ENCODE measurements around the gene WNK1. TPM values are rescaled to one million over a fixed set of nuclear protein-coding genes. Genes with fewer than 3 reads are reported as not detected.

Gene WNK1
- total RNA-seq, 2 experiments from 2014 or later = 84.1 to 131 TPM

- Histone ChIP-seq H3K27ac (ENCODE audit: low read depth, low read length, poor library complexity, severe bottlenecking) (no peak overlapping the region), H3K4me1 (ENCODE audit: insufficient read depth, low read length, poor library complexity, severe bottlenecking) (peaks cover 6% of the 10 kb centered on the region), H2AFZ (ENCODE audit: low read length) (no peak overlapping the region), H3K36me3 (ENCODE audit: insufficient read depth, low read length) (peaks cover 71% of the 10 kb centered on the region), H3K79me2 (ENCODE audit: insufficient read depth, low read depth, low read length) (peaks cover 25% of the 10 kb centered on the region), H4K20me1 (ENCODE audit: insufficient read depth, low read length) (no peaks in the 10 kb centered on the region), H3K9me3 (ENCODE audit: low read length) (no peaks in the 10 kb centered on the region), H3K4me3 (ENCODE audit: low read depth, low read length, poor library complexity, severe bottlenecking) (no peak overlapping the region), H3K9me2 (ENCODE audit: insufficient read depth, low read length) (no peaks in the 10 kb centered on the region), H3K4me2 (ENCODE audit: low read length) (no peak overlapping the region)
- BruUV-seq (replicated peaks) = no TSS peak
- no peak for DNase-seq (ENCODE audit: low spot score)
- TF ChIP-seq CTCF (conservative IDR thresholded peaks at IDR 0.05; ENCODE audit: low read length) (no peak), EZH2phosphoT487 (IDR thresholded peaks at IDR 0.05; ENCODE audit: borderline replicate concordance, low read depth, low read length) (no peak)
- intact Hi-C loops (cut with micrococcal nuclease; ENCODE audit: unreplicated experiment) = loop anchor here (10.0 kb wide), 1 partner anchor 756 kb away; no protein-coding TSS in a partner anchor
- POLR2A ChIA-PET = no interaction called here
- CTCF ChIA-PET (ENCODE audit: unreplicated experiment) = no interaction called here
Observed at GRCh38 chr12:828726-829395, 76.5 kb downstream of the WNK1 start.

GRCh38 chr12:830111-830867 is 77.9 kb downstream of the WNK1 start:
- POLR2A ChIA-PET = interaction anchor here (0.6 kb wide), 1 partner anchor 24 kb away, joined by 3 read pairs; no protein-coding TSS in a partner anchor
- H3K4me3 ChIP-seq (ENCODE audit: low read depth, low read length, poor library complexity, severe bottlenecking) = no peak overlapping the region
- no TSS peak for BruUV-seq (replicated peaks)
- no peak overlapping the region for H3K4me2 ChIP-seq (ENCODE audit: low read length)
- no peaks in the 10 kb centered on the region for H3K9me3 ChIP-seq (ENCODE audit: low read length)
- no peak overlapping the region for H2AFZ ChIP-seq (ENCODE audit: low read length)
- H3K79me2 ChIP-seq (ENCODE audit: insufficient read depth, low read depth, low read length) = peaks cover 10% of the 10 kb centered on the region; the same call in 1 of the 2 replicates
- H3K36me3 ChIP-seq (ENCODE audit: insufficient read depth, low read length) = peaks cover 79% of the 10 kb centered on the region
- intact Hi-C loops (cut with micrococcal nuclease; ENCODE audit: unreplicated experiment) = no loop called here
- H3K9me2 ChIP-seq (ENCODE audit: insufficient read depth, low read length) = no peaks in the 10 kb centered on the region
- TF ChIP-seq EZH2phosphoT487 (IDR thresholded peaks at IDR 0.05; ENCODE audit: borderline replicate concordance, low read depth, low read length) (no peak), CTCF (conservative IDR thresholded peaks at IDR 0.05; ENCODE audit: low read length) (no peak)
- CTCF ChIA-PET (ENCODE audit: unreplicated experiment) = no interaction called here
- no peak for DNase-seq (ENCODE audit: low spot score)
- H3K4me1 ChIP-seq (ENCODE audit: insufficient read depth, low read length, poor library complexity, severe bottlenecking) = no peaks in the 10 kb centered on the region
- no peaks in the 10 kb centered on the region for H4K20me1 ChIP-seq (ENCODE audit: insufficient read depth, low read length)
- no peak overlapping the region for H3K27ac ChIP-seq (ENCODE audit: low read depth, low read length, poor library complexity, severe bottlenecking)
